GM18502 (cell line): ENCODE results near the gene TMPRSS6.
"Not testable (repeated sequence)": the region's sequence is repeated elsewhere in the genome, so short reads cannot be mapped to it uniquely, and the experiment has no call there.

Experiments
- ATAC-seq: cut with Tn5 transposase; IDR thresholded peaks from one replicate; pipeline ENCODE4 v1.9.1; 2021; ENCODE audit warnings: mild to moderate bottlenecking; ENCODE audit not compliant: unreplicated experiment, poor library complexity

Gene TMPRSS6

DNA sequence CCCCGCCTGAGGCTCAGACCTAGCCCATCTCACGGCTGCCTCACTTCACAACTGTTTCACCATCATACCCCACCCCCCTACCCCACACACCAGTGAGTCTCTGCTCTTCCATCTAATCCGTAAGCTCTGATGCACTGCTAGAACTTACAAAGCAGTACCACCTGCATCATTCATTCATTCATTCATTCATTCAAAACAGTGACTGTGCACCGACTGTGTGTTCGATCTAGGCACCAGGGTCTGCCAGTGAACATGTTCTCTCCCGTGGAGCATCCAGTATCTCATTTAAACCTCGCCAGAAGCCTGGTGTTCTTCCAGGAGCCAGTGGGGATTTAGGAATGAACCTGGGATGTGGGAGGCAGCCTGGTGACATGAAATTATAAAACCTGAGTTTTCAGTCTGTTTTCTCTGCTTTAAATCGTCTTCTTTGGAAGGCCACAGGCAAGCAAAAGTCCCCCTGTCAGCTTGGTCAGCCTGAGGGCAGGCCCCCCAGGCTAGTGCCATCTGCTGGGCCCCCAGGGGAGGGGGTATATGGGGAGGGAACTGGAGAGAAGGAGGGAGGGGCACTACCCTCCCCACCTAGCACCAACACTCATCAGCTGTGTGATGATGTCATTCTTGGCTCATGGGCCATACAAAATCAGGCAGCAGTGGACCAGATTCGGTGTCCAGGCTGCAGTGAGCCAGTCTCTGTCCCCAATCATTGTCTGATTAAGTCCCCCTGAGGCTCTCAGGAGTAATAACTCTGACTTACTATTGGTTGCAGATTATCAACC, 18.4 kb downstream of the TMPRSS6 start:
- ATAC-seq, result no peak

DNA sequence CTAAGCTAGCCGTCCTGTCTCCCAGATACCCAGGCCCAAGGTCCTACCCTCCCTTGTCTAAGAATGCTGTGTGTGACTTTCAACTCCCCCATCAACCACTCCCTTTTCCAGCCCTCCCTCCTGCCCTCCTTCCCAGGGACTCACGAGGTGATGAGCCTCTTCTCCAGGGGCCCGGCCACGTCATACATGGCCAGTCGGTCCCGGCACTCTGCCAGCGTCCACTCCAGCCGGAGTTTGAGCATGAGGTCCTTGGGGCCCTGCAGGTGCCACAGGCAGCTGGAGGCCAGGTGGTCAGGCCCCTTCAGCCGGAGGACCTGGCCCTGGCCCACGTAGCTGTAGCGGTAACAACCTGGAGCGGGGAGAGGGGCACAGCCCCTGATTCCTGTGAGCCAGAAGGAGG, 20.1 kb downstream of the TMPRSS6 start:
- ATAC-seq, result no peak

DNA sequence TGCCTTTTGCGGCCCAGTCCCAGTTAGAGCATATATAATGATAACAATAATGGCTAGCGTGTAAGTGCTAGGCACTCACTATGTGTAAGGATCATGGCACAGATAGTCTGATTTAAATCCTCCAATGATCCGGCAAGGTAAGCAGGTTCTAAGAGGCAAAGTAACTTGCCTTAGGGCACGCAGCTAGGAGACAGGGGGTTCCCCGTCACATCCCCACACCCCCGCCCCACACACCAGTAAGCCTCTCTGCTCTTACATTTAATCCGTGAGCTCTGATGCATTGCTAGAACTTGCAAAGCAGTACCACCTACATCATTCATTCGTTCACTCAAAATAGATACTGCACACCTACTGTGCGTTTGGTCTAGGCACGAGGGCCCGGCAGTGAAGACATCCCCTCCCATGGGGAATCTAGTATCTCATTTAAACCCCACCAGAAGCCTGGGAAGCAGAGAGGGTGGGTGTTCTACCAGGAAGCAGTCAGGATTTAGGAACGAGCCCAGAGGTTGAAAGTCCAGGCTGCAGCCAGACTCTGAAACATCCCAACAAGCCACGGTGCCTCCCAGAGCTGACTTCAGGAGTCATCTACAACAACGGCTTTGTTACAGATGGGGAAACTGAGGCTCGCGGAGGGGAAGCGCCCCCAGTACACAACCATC, 20.6 kb downstream of the TMPRSS6 start:
- no peak for ATAC-seq

- ATAC-seq, result no peak
Observed at GRCh38 chr22:37088108-37088605, 21.4 kb downstream of the TMPRSS6 start.

- ATAC-seq, result no peak
Observed at GRCh38 chr22:37086184-37086583, 23.3 kb downstream of the TMPRSS6 start.

DNA sequence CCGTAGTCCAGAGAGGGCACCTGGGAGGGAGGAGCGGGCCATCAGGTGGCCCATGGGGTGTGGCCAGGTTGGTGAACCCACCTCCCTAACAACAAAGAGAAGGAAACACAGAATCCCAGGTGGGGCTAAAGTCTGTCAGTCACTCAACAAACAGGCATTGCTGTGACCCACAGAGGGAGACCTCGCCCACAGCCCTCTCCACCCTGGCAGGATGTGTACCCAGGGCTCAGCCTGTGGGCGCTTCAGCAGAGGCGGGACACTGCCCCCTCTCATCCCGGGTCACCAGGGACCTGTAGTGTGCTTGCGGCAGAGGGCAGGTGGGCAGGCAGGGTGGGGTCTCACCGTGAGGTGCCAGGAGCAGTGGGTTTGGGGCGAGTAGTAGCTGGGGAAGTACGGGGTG, 25.1 kb downstream of the TMPRSS6 start:
- ATAC-seq, result no peak

- no peak for ATAC-seq
Observed at GRCh38 chr22:37083914-37084313, 25.6 kb downstream of the TMPRSS6 start.

GRCh38 chr22:37082251-37082873, 27.2 kb downstream of the TMPRSS6 start:
- no peak for ATAC-seq

DNA sequence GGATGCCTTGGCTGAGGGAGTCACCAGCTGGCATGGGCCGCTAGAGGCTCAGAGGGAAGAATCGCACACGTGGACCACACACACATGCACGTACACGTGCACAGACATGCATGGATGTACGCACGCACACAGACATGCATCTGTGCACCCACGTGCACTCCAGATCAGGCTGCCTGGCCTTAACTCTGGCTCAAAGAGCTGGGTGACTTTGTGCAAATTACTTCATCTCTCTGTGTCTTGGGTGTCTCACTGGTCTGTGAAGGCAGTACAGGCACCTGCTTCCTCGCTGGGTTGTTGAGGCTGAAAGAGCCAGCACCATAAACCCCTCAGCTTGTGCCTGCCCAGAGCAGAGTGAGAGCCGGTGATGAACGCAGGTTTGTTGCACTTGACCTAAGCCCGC, 28.7 kb downstream of the TMPRSS6 start:
- ATAC-seq, result no peak

GRCh38 chr22:37080438-37080837, 29.1 kb downstream of the TMPRSS6 start:
- no peak for ATAC-seq

DNA sequence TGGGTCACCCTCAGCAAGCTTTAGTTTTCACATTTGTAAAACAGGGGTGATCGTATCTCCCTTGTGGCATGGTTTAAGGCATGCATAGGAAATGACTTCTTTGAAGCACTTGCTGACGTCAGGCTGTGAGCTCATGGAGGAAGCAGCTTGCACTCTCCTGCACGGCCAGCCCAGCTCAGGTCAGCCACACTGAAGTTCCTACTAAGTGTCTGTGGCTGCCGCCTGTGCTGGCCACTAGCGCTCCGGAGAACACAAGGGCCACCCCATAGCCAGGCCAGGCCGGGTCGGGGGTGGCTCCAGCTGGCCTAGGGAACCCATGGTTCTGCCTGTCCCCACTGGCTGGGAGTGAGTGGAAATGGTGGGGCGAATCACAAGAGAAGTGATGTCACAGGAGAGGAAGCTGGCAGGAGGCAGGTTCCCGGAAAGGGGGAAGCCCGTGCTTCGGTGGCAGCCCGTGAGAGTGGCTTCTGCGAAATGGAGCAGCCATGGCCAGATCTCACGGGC, 29.8 kb downstream of the TMPRSS6 start:
- ATAC-seq, result no peak

- no peak for ATAC-seq
Observed at GRCh38 chr22:37079158-37079557, 30.4 kb downstream of the TMPRSS6 start.

- ATAC-seq, result no peak
Observed at GRCh38 chr22:37077802-37078448, 31.6 kb downstream of the TMPRSS6 start.

GRCh38 chr22:37075822-37076433, 33.6 kb downstream of the TMPRSS6 start:
- ATAC-seq, result no peak

- ATAC-seq, result no peak
Observed at GRCh38 chr22:37075046-37075445, 34.5 kb downstream of the TMPRSS6 start.

GRCh38 chr22:37074537-37074936, 35.0 kb downstream of the TMPRSS6 start:
- ATAC-seq, result no peak

- no peak for ATAC-seq
Observed at GRCh38 chr22:37072673-37073072, 36.8 kb downstream of the TMPRSS6 start.

GRCh38 chr22:37071850-37072592, 37.5 kb downstream of the TMPRSS6 start:
- not testable (repeated sequence) for ATAC-seq

DNA sequence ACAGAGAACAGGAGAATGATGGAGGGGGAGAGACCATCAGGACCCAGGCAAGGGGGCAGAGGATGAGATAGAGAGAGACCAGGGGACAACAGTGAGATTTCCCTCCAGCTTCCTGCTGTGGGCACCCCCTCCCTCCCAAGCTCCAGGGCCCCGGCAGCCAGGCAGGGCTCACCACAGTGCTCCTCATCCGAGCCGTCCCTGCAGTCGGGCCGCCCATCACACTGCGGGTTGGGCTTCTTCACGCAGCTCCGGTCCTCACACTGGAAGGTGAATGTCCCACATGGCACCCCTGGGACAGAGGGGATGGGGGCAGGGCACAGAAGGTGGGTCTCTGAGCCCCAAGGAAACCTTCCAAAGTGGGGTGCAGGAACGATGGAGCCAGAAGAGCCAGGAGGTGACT, 38.8 kb downstream of the TMPRSS6 start:
- no peak for ATAC-seq

DNA sequence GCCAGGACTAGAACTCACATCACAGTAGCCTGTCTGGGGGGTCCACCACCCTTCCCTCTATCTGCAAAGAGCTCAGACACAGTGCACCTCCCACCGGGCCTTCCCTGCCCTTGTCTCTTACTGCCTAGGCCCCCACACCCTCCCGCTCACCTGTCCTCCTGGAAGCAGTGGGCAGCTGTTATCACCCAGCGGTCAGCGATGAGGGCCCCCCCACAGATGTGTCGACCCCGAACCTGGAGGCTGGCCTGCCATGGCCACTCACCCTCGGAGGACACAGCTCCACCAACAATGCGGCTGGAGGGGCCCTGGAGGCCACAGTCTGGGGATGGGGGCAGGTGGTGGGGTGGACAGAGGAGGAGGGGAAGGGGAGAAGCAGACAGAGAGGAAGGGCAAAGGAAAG, 39.2 kb downstream of the TMPRSS6 start:
- ATAC-seq, result no peak
